ENCODE data around the gene CIDEB.

The CIDEB gene

DNA sequence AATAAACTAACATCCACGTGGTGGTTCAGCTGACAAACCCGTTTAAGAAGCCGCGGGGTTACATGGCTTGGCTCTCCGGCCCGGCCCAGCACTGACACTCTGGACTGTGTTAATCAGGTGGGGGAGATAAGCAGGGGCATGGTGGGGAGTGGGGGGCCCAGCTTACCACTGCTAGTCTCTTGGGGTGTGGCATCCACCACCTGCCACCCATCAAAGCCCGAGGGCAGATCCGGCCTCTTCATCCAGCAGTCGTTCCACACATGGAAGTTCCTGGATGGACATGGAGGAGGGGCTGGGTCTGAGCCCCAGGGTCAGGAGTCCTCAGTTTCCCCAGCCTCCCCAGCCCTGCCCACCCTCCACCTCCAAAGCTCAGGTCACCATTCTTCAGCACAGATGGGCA lies 49.7 kb downstream of the CIDEB start:
- no peak for DNase-seq
- no peaks in the 10 kb centered on the region for H3K79me2 ChIP-seq (ENCODE audit: low read length)

DNA sequence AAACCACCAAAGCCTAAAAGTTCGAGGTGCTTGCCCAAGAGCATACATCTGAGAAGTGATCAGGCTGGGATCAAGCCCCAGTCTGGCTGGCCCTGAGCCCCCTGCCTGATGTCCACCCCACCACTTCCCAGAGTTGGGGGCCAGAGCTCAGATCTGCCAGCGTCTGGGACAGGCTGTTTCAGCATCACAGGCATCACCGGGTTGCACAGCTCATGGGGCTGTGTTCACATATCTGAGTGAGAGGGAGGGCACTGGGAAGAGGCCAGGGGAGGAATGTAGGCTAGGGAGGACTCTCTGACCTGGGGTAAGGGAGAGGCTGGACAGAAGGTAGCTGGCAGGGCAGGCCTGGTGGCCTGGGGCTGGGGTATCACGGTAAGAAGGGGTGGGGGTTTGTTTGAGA lies 50.8 kb downstream of the CIDEB start:
- no peaks in the 10 kb centered on the region for H3K9me3 ChIP-seq (replicated peaks; ENCODE audit: insufficient read depth, low read length)
- no peak overlapping the region for H3K9ac ChIP-seq (ENCODE audit: low read length)
- H3F3A ChIP-seq (ENCODE audit: insufficient read depth, low read length): no peaks in the 10 kb centered on the region
- H3K27me3 ChIP-seq (replicated peaks; ENCODE audit: insufficient read depth, low read length): no peaks in the 10 kb centered on the region
- no peak overlapping the region for H3K4me2 ChIP-seq (ENCODE audit: low read depth, low read length)
- no peak overlapping the region for H2AFZ ChIP-seq (ENCODE audit: low read length)
- TF ChIP-seq EZH2phosphoT487 (IDR thresholded peaks at IDR 0.05; ENCODE audit: low read length): no peak
- TF ChIP-seq EZH2 (optimal IDR thresholded peaks at IDR 0.05; ENCODE audit: low read depth, low read length): no peak
- TF ChIP-seq, protein P1, sequence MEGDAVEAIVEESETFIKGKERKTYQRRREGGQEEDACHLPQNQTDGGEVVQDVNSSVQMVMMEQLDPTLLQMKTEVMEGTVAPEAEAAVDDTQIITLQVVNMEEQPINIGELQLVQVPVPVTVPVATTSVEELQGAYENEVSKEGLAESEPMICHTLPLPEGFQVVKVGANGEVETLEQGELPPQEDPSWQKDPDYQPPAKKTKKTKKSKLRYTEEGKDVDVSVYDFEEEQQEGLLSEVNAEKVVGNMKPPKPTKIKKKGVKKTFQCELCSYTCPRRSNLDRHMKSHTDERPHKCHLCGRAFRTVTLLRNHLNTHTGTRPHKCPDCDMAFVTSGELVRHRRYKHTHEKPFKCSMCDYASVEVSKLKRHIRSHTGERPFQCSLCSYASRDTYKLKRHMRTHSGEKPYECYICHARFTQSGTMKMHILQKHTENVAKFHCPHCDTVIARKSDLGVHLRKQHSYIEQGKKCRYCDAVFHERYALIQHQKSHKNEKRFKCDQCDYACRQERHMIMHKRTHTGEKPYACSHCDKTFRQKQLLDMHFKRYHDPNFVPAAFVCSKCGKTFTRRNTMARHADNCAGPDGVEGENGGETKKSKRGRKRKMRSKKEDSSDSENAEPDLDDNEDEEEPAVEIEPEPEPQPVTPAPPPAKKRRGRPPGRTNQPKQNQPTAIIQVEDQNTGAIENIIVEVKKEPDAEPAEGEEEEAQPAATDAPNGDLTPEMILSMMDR (IDR thresholded peaks at IDR 0.05; ENCODE audit: low read length): no peak
- no peaks in the 10 kb centered on the region for H3K4me1 ChIP-seq (ENCODE audit: low read length)
- H3K9me2 ChIP-seq (replicated peaks; ENCODE audit: insufficient read depth, low read length): no peaks in the 10 kb centered on the region
- no peaks in the 10 kb centered on the region for H4K20me1 ChIP-seq (ENCODE audit: insufficient read depth, low read length)
- no peak overlapping the region for H3K27ac ChIP-seq (ENCODE audit: low read length)
- H3K36me3 ChIP-seq (replicated peaks; ENCODE audit: insufficient read depth, low read length): no peaks in the 10 kb centered on the region
- H3K4me3 ChIP-seq (ENCODE audit: low read length): no peak overlapping the region
- no peak for DNase-seq
- H3K79me2 ChIP-seq (ENCODE audit: low read length): no peaks in the 10 kb centered on the region

More for the DNA sequence above, 49.7 kb downstream of the CIDEB start:
- no peak overlapping the region for H3K27ac ChIP-seq (ENCODE audit: low read length)
- H3K9me3 ChIP-seq (replicated peaks; ENCODE audit: insufficient read depth, low read length): no peaks in the 10 kb centered on the region
- no peak overlapping the region for H3K4me2 ChIP-seq (ENCODE audit: low read depth, low read length)
- H3K4me3 ChIP-seq (ENCODE audit: low read length): no peak overlapping the region
- H3K9ac ChIP-seq (ENCODE audit: low read length): no peak overlapping the region
- H3K27me3 ChIP-seq (replicated peaks; ENCODE audit: insufficient read depth, low read length): no peaks in the 10 kb centered on the region
- no peak overlapping the region for H2AFZ ChIP-seq (ENCODE audit: low read length)
- no peaks in the 10 kb centered on the region for H3K4me1 ChIP-seq (ENCODE audit: low read length)
- H3K9me2 ChIP-seq (replicated peaks; ENCODE audit: insufficient read depth, low read length): no peaks in the 10 kb centered on the region
- no peaks in the 10 kb centered on the region for H3K36me3 ChIP-seq (replicated peaks; ENCODE audit: insufficient read depth, low read length)
- H3F3A ChIP-seq (ENCODE audit: insufficient read depth, low read length): no peaks in the 10 kb centered on the region
- H4K20me1 ChIP-seq (ENCODE audit: insufficient read depth, low read length): no peaks in the 10 kb centered on the region
- TF ChIP-seq EZH2phosphoT487 (IDR thresholded peaks at IDR 0.05; ENCODE audit: low read length) (no peak), EZH2 (optimal IDR thresholded peaks at IDR 0.05; ENCODE audit: low read depth, low read length) (no peak)
- TF ChIP-seq, protein P1 (IDR thresholded peaks at IDR 0.05; ENCODE audit: low read length): no peak

DNA sequence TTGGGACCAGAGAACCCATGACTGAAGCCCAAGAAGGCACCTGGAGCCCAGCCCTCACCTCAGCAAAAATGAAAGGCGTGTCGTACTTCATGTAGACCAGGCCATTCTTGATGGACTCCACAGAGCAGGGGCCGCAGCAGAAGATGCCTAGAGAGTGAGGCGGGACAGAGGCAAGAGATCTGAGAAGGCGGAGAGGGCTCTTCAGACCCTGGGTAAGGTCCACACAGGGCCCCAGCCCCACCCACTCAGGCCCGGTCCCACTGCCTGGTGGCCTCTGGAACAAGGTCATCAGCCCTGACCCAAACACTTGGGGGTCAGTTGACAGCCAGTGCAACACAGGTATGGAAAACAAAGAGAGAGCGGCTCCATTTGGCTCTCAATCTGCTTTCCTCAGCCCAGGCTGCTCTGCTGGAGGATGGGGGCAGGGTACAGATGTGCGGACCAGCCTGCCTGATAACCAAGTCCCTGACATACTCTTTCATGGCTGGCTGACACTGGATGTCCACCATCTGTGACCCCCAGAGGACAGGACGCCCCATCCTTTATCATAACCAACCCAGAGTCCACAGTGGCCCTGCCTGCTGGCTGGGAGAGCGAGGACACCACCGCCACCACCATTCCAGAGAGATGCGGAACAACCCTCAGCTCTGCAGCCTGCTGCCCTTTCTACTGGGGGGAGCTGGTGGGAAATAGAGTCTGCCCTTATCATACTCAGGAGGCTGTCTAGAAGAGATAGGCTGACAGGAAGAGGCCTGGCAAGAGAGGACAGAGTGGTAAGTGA lies 51.7 kb downstream of the CIDEB start:
- no peaks in the 10 kb centered on the region for H3K36me3 ChIP-seq (replicated peaks; ENCODE audit: insufficient read depth, low read length)

More for the DNA sequence above, 51.7 kb downstream of the CIDEB start:
- no peaks in the 10 kb centered on the region for H3K27me3 ChIP-seq (replicated peaks; ENCODE audit: insufficient read depth, low read length)
- no peak overlapping the region for H3K4me2 ChIP-seq (ENCODE audit: low read depth, low read length)
- H3K9me3 ChIP-seq (replicated peaks; ENCODE audit: insufficient read depth, low read length): no peaks in the 10 kb centered on the region
- H2AFZ ChIP-seq (ENCODE audit: low read length): no peak overlapping the region
- no peaks in the 10 kb centered on the region for H3K79me2 ChIP-seq (ENCODE audit: low read length)
- no peaks in the 10 kb centered on the region for H4K20me1 ChIP-seq (ENCODE audit: insufficient read depth, low read length)
- no peak overlapping the region for H3K27ac ChIP-seq (ENCODE audit: low read length)
- H3K9me2 ChIP-seq (replicated peaks; ENCODE audit: insufficient read depth, low read length): no peaks in the 10 kb centered on the region
- no peak for TF ChIP-seq EZH2 (optimal IDR thresholded peaks at IDR 0.05; ENCODE audit: low read depth, low read length)
- TF ChIP-seq, protein P1 (IDR thresholded peaks at IDR 0.05; ENCODE audit: low read length): no peak
- no peaks in the 10 kb centered on the region for H3F3A ChIP-seq (ENCODE audit: insufficient read depth, low read length)
- no peak for DNase-seq
- H3K9ac ChIP-seq (ENCODE audit: low read length): no peak overlapping the region
- H3K4me1 ChIP-seq (ENCODE audit: low read length): no peaks in the 10 kb centered on the region
- H3K4me3 ChIP-seq (ENCODE audit: low read length): no peak overlapping the region

Measured in MM.1S (cell line).